ENCODE data around the gene LCORL. TPM values are rescaled to one million over a fixed set of nuclear protein-coding genes. Genes with fewer than 3 reads are reported as not detected.

LCORL gene
- total RNA-seq, 2 experiments from 2014 or later = 6.3 to 6.5 TPM

- Histone ChIP-seq H3K36me3 (ENCODE audit: insufficient read depth, low read length) (peaks cover 2% of the 10 kb centered on the region), H3K9me3 (ENCODE audit: control insufficient read depth in 1 of 2, insufficient read depth in 1 of 2, low read length in 2 of 2) (no peaks in the 10 kb centered on the region), H3K27ac (ENCODE audit: low read depth in 1 of 2, low read length in 2 of 2) (no peak overlapping the region), H3K4me3 (ENCODE audit: low read length) (no peak overlapping the region), H3K4me1 (ENCODE audit: insufficient read depth, low read length) (no peaks in the 10 kb centered on the region), H3K27me3 (ENCODE audit: control insufficient read depth in 1 of 2, insufficient read depth in 2 of 2, low read length in 2 of 2) (no peaks in the 10 kb centered on the region)
- Mint-ChIP-seq H3K9me3 (no peaks in the 10 kb centered on the region), H3K36me3 (ENCODE audit: low read depth) (peaks cover 42% of the 10 kb centered on the region), H3K4me3 (no peak overlapping the region), H3K4me1 (ENCODE audit: low read depth) (no peaks in the 10 kb centered on the region), H3K27me3 (no peaks in the 10 kb centered on the region), H3K27ac (no peak overlapping the region)
- ChIA-PET CTCF (interaction anchor here (0.6 kb wide), 1 partner anchor 76 kb away, joined by 3 read pairs; no protein-coding TSS in a partner anchor), POLR2A (no interaction called here)
- ATAC-seq (ENCODE audit: poor library complexity) = no peak
- intact Hi-C loops (cut with DNase I, micrococcal nuclease) = no loop called here
- no peak for DNase-seq
- no peak for TF ChIP-seq CTCF (IDR thresholded peaks at IDR 0.05)
These were observed 97.4 kb downstream of the LCORL start for GRCh38 chr4:17924189-17924588.

DNA sequence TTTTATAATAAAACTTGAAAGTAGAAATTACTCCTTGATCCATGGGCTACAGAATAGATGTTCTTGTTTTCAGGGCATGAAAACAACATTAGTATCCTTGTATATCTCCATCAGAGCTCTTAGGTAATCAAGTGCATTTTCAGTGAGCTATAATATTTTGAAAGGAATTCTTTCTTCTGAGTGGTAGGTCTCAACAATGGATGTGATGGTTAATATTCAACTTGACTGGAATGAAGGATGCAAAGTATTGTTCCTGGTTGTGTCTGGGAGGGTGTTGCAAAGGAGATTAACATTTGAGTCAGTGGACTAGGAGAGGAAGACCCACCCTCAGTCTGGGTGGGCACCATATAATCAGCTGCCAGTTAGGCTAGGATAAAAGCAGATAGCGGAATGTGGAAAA lies 100.1 kb downstream of the LCORL start:
- intact Hi-C loops (cut with DNase I, micrococcal nuclease) = no loop called here
- ChIA-PET CTCF (no interaction called here), POLR2A (no interaction called here)
- H3K36me3 ChIP-seq (ENCODE audit: insufficient read depth, low read length) = peaks cover 2% of the 10 kb centered on the region
- DNase-seq = no peak
- H3K27ac ChIP-seq (ENCODE audit: low read depth in 1 of 2, low read length in 2 of 2) = no peak overlapping the region
- no peak overlapping the region for H3K4me3 ChIP-seq (ENCODE audit: low read length)
- no peak for ATAC-seq (ENCODE audit: poor library complexity)
- H3K9me3 ChIP-seq (ENCODE audit: control insufficient read depth in 1 of 2, insufficient read depth in 1 of 2, low read length in 2 of 2) = no peaks in the 10 kb centered on the region
- no peaks in the 10 kb centered on the region for H3K4me1 ChIP-seq (ENCODE audit: insufficient read depth, low read length)
- H3K36me3 Mint-ChIP-seq (ENCODE audit: low read depth) = peaks cover 22% of the 10 kb centered on the region
- no peaks in the 10 kb centered on the region for H3K27me3 Mint-ChIP-seq
- no peaks in the 10 kb centered on the region for H3K9me3 Mint-ChIP-seq
- no peak for TF ChIP-seq CTCF (IDR thresholded peaks at IDR 0.05)
- no peak overlapping the region for H3K27ac Mint-ChIP-seq
- H3K27me3 ChIP-seq (ENCODE audit: control insufficient read depth in 1 of 2, insufficient read depth in 2 of 2, low read length in 2 of 2) = no peaks in the 10 kb centered on the region
- H3K4me1 Mint-ChIP-seq (ENCODE audit: low read depth) = no peaks in the 10 kb centered on the region
- H3K4me3 Mint-ChIP-seq = no peak overlapping the region

GRCh38 chr4:17920681-17921080 lies 100.9 kb downstream of the LCORL start:
- intact Hi-C loops (cut with DNase I, micrococcal nuclease) = no loop called here
- peaks cover 19% of the 10 kb centered on the region for H3K36me3 Mint-ChIP-seq (ENCODE audit: low read depth)
- H3K27ac Mint-ChIP-seq = no peak overlapping the region
- DNase-seq (no peak), ATAC-seq (ENCODE audit: poor library complexity) (no peak)
- Histone ChIP-seq H3K4me1 (ENCODE audit: insufficient read depth, low read length) (no peaks in the 10 kb centered on the region), H3K9me3 (ENCODE audit: control insufficient read depth in 1 of 2, insufficient read depth in 1 of 2, low read length in 2 of 2) (no peaks in the 10 kb centered on the region), H3K27me3 (ENCODE audit: control insufficient read depth in 1 of 2, insufficient read depth in 2 of 2, low read length in 2 of 2) (no peaks in the 10 kb centered on the region), H3K27ac (ENCODE audit: low read depth in 1 of 2, low read length in 2 of 2) (no peak overlapping the region), H3K36me3 (ENCODE audit: insufficient read depth, low read length) (peaks cover 2% of the 10 kb centered on the region), H3K4me3 (ENCODE audit: low read length) (no peak overlapping the region)
- ChIA-PET POLR2A (no interaction called here), CTCF (no interaction called here)
- no peak for TF ChIP-seq CTCF (IDR thresholded peaks at IDR 0.05)
- H3K27me3 Mint-ChIP-seq = no peaks in the 10 kb centered on the region
- H3K9me3 Mint-ChIP-seq = no peaks in the 10 kb centered on the region
- no peaks in the 10 kb centered on the region for H3K4me1 Mint-ChIP-seq (ENCODE audit: low read depth)
- no peak overlapping the region for H3K4me3 Mint-ChIP-seq

Data from CD4-positive, alpha-beta T cell (primary cell).